Measurements from ENCODE around the gene GTF3C6. TPM values are rescaled to one million over a fixed set of nuclear protein-coding genes. Genes with fewer than 3 reads are reported as not detected.

Gene GTF3C6
- total RNA-seq, 4 donors from 2014 or later, result 37.1 to 46.1 (median 42.6) TPM

DNA sequence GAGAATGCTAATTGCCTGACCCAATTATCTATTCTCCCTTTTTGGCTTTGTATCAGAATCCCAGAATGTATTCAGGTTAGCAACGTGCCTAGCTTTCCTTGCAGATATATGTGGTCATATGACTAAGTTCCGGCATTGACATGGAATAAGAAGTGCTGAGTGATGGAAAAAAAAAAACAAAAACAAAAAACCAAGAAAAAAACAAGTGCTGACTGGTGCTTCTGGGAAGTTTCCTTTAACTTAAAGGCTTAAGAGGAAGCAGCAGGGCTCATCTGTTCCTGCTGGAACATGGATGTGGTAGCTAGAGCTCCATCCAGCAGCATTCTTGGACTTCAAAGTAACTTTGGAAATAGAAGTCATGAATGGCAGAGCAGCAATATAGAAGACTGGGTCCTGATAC is 13.0 kb downstream of the GTF3C6 start:
- DNase-seq (ENCODE audit: extremely low spot score), result no peak
- Histone ChIP-seq H3K27ac (replicated peaks in 1 of 4) (no peak overlapping the region), H3K36me3 (peaks cover 0 to 28% (median 19%) of the 10 kb centered on the region in 4 donors), H3K9me3 (no peaks in the 10 kb centered on the region), H3K27me3 (no peaks in the 10 kb centered on the region), H3K4me1 (no peaks in the 10 kb centered on the region), H3K4me3 (no peak overlapping the region)
- 62% methylated on average over 2 of the region's 2 CpGs for WGBS
- intact Hi-C loops (cut with DNase I), result no loop called here
- TF ChIP-seq EP300 (IDR thresholded peaks at IDR 0.05) (no peak), POLR2A (IDR thresholded peaks at IDR 0.05; ENCODE audit: low read depth) (no peak), CTCF (IDR thresholded peaks at IDR 0.05) (no peak), POLR2AphosphoS5 (IDR thresholded peaks at IDR 0.05) (no peak)

- peaks cover 0 to 7% (median 3%) of the 10 kb centered on the region in 4 donors for H3K4me1 ChIP-seq
- no peaks in the 10 kb centered on the region for H3K9me3 ChIP-seq
- intact Hi-C loops (cut with DNase I), result no loop called here
- WGBS, result 93% methylated on average over 1 of the region's 1 CpG
- no peaks in the 10 kb centered on the region for H3K27me3 ChIP-seq
- H3K4me3 ChIP-seq, result no peak overlapping the region
- H3K36me3 ChIP-seq, result no peaks in the 10 kb centered on the region
- TF ChIP-seq POLR2A (IDR thresholded peaks at IDR 0.05; ENCODE audit: low read depth) (no peak), CTCF (IDR thresholded peaks at IDR 0.05) (no peak), EP300 (IDR thresholded peaks at IDR 0.05) (no peak), POLR2AphosphoS5 (IDR thresholded peaks at IDR 0.05) (no peak)
- no peak overlapping the region for H3K27ac ChIP-seq (replicated peaks in 1 of 4)
- no peak for DNase-seq (ENCODE audit: extremely low spot score)
These were observed 18.1 kb downstream of the GTF3C6 start for GRCh38 chr6:110976575-110976974.

DNA sequence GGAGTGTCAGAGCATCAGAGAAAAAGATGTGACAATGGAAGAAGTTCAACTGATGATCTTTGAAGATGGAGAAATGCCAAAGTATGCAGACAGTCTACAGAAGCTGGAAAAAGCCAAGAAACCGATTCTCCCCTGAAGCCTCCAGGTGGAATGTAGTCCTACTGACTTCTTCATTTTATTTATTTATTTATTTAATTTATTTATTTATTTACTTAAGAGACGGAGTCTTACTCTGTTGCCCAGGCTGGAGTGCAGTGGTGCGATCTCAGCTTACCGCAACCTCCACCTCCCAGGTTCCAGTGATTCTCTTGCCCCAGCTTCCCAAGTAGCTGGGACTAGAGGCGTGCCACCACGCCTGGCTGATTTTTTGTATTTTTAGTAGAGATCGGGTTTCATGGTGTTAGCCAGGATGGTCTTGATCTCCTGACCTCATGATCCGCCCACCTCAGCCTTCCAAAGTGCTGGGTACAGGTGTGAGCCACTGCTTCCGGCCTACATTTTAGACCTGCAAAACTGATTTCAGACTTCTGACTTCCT is 21.1 kb downstream of the GTF3C6 start:
- no peak for DNase-seq (ENCODE audit: extremely low spot score)
- WGBS, result 89% methylated on average over 9 of the region's 9 CpGs
- intact Hi-C loops (cut with DNase I), result no loop called here
- Histone ChIP-seq H3K27me3 (no peaks in the 10 kb centered on the region), H3K27ac (replicated peaks in 1 of 4) (no peak overlapping the region), H3K9me3 (no peaks in the 10 kb centered on the region), H3K36me3 (no peaks in the 10 kb centered on the region), H3K4me1 (peaks cover 9 to 19% (median 16%) of the 10 kb centered on the region in 4 donors), H3K4me3 (no peak overlapping the region)
- no peak for TF ChIP-seq CTCF (IDR thresholded peaks at IDR 0.05)
- TF ChIP-seq POLR2AphosphoS5 (IDR thresholded peaks at IDR 0.05), result no peak
- no peak for TF ChIP-seq POLR2A (IDR thresholded peaks at IDR 0.05; ENCODE audit: low read depth)
- no peak for TF ChIP-seq EP300 (IDR thresholded peaks at IDR 0.05)

- TF ChIP-seq CTCF (IDR thresholded peaks at IDR 0.05) (no peak), POLR2AphosphoS5 (IDR thresholded peaks at IDR 0.05) (no peak), EP300 (IDR thresholded peaks at IDR 0.05) (no peak), POLR2A (IDR thresholded peaks at IDR 0.05; ENCODE audit: low read depth) (no peak)
- Histone ChIP-seq H3K27ac (replicated peaks in 1 of 4) (no peak overlapping the region), H3K4me1 (peaks cover 9 to 19% (median 16%) of the 10 kb centered on the region in 4 donors), H3K27me3 (no peaks in the 10 kb centered on the region), H3K9me3 (no peaks in the 10 kb centered on the region), H3K4me3 (no peak overlapping the region), H3K36me3 (peaks cover 0 to 3% (median 2%) of the 10 kb centered on the region in 4 donors)
- intact Hi-C loops (cut with DNase I), result no loop called here
- WGBS, result 98% methylated on average over 5 of the region's 5 CpGs
- no peak for DNase-seq (ENCODE audit: extremely low spot score)
These were observed 21.7 kb downstream of the GTF3C6 start for GRCh38 chr6:110980227-110980626.

DNA sequence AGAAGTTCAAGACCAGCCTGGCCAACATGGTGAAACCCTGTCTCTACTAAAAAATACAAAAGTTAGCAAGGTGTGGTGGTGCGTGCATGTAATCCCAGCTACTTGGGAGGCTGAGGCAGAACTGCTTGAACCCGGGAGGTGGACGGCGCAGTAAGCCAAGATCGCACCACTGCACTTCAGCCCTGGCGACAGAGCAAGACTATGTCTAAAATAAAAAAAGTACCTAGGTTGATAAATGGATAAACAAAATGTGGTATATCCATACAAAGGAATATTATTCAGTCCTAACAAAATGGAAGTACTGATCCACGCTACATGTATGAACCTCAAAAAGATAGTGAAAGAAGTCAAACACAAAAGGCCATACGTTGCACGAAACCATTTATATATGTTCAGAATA is 22.1 kb downstream of the GTF3C6 start:
- H3K27me3 ChIP-seq, result no peaks in the 10 kb centered on the region
- no peak overlapping the region for H3K27ac ChIP-seq (replicated peaks in 1 of 4)
- peaks cover 9 to 19% (median 16%) of the 10 kb centered on the region in 4 donors for H3K4me1 ChIP-seq
- no peak for TF ChIP-seq POLR2AphosphoS5 (IDR thresholded peaks at IDR 0.05)
- no peak for TF ChIP-seq CTCF (IDR thresholded peaks at IDR 0.05)
- TF ChIP-seq POLR2A (IDR thresholded peaks at IDR 0.05; ENCODE audit: low read depth), result no peak
- no peak for TF ChIP-seq EP300 (IDR thresholded peaks at IDR 0.05)
- 98% methylated on average over 9 of the region's 9 CpGs for WGBS
- no peaks in the 10 kb centered on the region for H3K9me3 ChIP-seq
- H3K4me3 ChIP-seq, result peak overlapping the region in 1 of 4 donors; percentile 79
- H3K36me3 ChIP-seq, result peaks cover 0 to 7% (median 6%) of the 10 kb centered on the region in 4 donors
- intact Hi-C loops (cut with DNase I), result no loop called here
- no peak for DNase-seq (ENCODE audit: extremely low spot score)

Measured in esophagus muscularis mucosa (tissue), 4 donors.